Heart left ventricle (tissue), 16 donors: ENCODE measurements around the gene CLASP2. TPM values are rescaled to one million over a fixed set of nuclear protein-coding genes. Genes with fewer than 3 reads are reported as not detected.

Source experiments
- ATAC-seq, 4 donors: fragments of 200-7000 bp; cut with Tn5 transposase; one replicate each; pipeline ENCODE4 v1.9.1; 2020 to 2022; ENCODE audit warnings: moderate library complexity in 4 of 4, mild to moderate bottlenecking in 3 of 4, moderate number of reproducible peaks in 1 of 4
- DNase-seq, 5 donors: peaks; one replicate each; pipeline ENCODE4 v3.0.0-alpha.2; 2020
- H3K27ac ChIP-seq, 12 donors: fragments of 200-600 bp; sonication (generic) in 4 of 12; one replicate each; pipeline versions ENCODE4 v1.5.0 to v1.8.0; 2016 to 2022; ENCODE audit warnings: mild to moderate bottlenecking in 2 of 12
- H3K27me3 ChIP-seq, 9 donors: fragments of 200-600 bp; sonication (generic) in 2 of 9; one replicate each; pipeline versions ENCODE4 v1.5.1 to v1.8.0; 2016 to 2022; ENCODE audit warnings: mild to moderate bottlenecking in 3 of 9
- H3K36me3 ChIP-seq, 9 donors: fragments of 200-600 bp; sonication (generic) in 2 of 9; one replicate each; pipeline versions ENCODE4 v1.5.0 to v1.8.0; 2018 to 2022; ENCODE audit warnings: mild to moderate bottlenecking in 2 of 9
- H3K4me1 ChIP-seq, 12 donors: fragments of 200-600 bp; sonication (generic) in 4 of 12; one replicate each; pipeline versions ENCODE4 v1.5.0 to v1.8.0; 2016 to 2022; ENCODE audit warnings: mild to moderate bottlenecking in 3 of 12
- H3K4me3 ChIP-seq, 12 donors: fragments of 200-600 bp; sonication (generic) in 4 of 12; one replicate each; pipeline versions ENCODE4 v1.5.0 to v1.8.0; 2017 to 2022; ENCODE audit warnings: mild to moderate bottlenecking in 9 of 12, moderate library complexity in 4 of 12
- H3K9me3 ChIP-seq, 12 donors: fragments of 200-600 bp; sonication (generic) in 4 of 12; one replicate each; pipeline versions ENCODE4 v1.5.0 to v1.8.0; 2016 to 2022; ENCODE audit warnings: mild to moderate bottlenecking in 1 of 12
- CTCF ChIP-seq, 12 donors: fragments of 200-600 bp; sonication (generic) in 4 of 12; IDR thresholded peaks; one replicate each; pipeline versions ENCODE4 v1.5.0 to v1.8.0; 2018 to 2022; ENCODE audit warnings: antibody characterized with exemption in 12 of 12, mild to moderate bottlenecking in 5 of 12
- POLR2A ChIP-seq, 2 donors: fragments of 450-650 bp; IDR thresholded peaks; one replicate each; pipeline ENCODE4 v1.6.1; 2017; ENCODE audit warnings: antibody characterized with exemption in 2 of 2, mild to moderate bottlenecking in 2 of 2, moderate library complexity in 2 of 2
- whole genome bisulfite sequencing, 4 donors: extraction: QIAGEN DNeasy Blood & Tissue Kit in 2 of 4; methylation state at CpG; one replicate each; pipeline versions ENCODE4 v1.1.5 to v1.1.7; 2013 to 2018; 5-methylcytosine and 5-hydroxymethylcytosine counted together
- intact Hi-C, 10 donors: fragments of 100-400 bp; cut with DNase I; formaldehyde crosslinking; loops; one replicate each; pipeline versions ENCODE4 v1.11.1 to v1.14.2; 2022
- polyA plus RNA-seq, 2 donors: library from polyadenylated mRNA; stranded (reverse); fragments of 200-250 nt; gene quantifications; one replicate each; pipeline ENCODE4 v1.2.3, GENCODE V29; 2013
- total RNA-seq, 9 donors: library from RNA; depleted of rRNA in 2 of 9; stranded (reverse); fragments of >200 nt in 2 of 9; fragmentation: NEBNext Ultra II Directional in 3 of 9; extraction: Animal tissue kit (Norgen Biotek cat#: 25700) in 3 of 9; gene quantifications; one replicate each; pipeline versions ENCODE4 v1.1.0 to v1.2.4, GENCODE V29; 2016 to 2023
- donor health status: ischemic (EF 13 %, LVEDD 7.1; RV severe dilation, severe dysfunction).
- donor health status: healthy with polysubstance abuse.
- donor health status: DM: no; HTN: yes; CAD: no.
- donor health status: DM: no; HTN: no; CAD: no.
- donor health status: ischemic (EF 25% LVEDD 6.9; RV normal size, moderate dysfunction).
- donor health status: ischemic (EF 25% LVEDD 5.7; RV mildly dilated, moderate dysfunction).
- donor health status: healthy.
- donor health status: DM: yes; HTN: yes; CAD: no.
- donor health status: ischemic (EF 35%, LVEDD 5.7; RV mildly dilated, moderate dysfunction).
- donor health status: nonischemic (EF 11% LVEDD 7.7; RV severe dilation, severe dysfunction).
- donor health status: DM: yes; HTN: yes; CAD: no.
- donor health status: PGD.
- donor health status: ischemic (EF 29% LVEDD 5.4; RV normal size, mild dysfunction).
- donor health status: nonischemic (EF 23%, LVEDD 6.1; RV moderate dilation, normal function).

CLASP2 gene
- total and polyA plus RNA-seq, 11 donors = 13.3 to 111 (median 78.2) TPM

GRCh38 chr3:33751336-33751735, 33.3 kb upstream of the CLASP2 start:
- H3K4me1 ChIP-seq = peaks cover 0 to 9% (median 0%) of the 10 kb centered on the region in 12 donors
- no peaks in the 10 kb centered on the region for H3K36me3 ChIP-seq
- DNase-seq (no peak), ATAC-seq (no peak)
- intact Hi-C loops = no loop called here
- no peak overlapping the region for H3K27ac ChIP-seq
- H3K9me3 ChIP-seq = peaks cover 0 to 16% (median 8%) of the 10 kb centered on the region in 12 donors
- no peak overlapping the region for H3K4me3 ChIP-seq
- no peak for TF ChIP-seq POLR2A (IDR thresholded peaks at IDR 0.05)
- TF ChIP-seq CTCF (IDR thresholded peaks at IDR 0.05) = no peak
- 62 to 90% (median 88%) methylated on average over 2 of the region's 2 CpGs for WGBS, 4 donors
- no peaks in the 10 kb centered on the region for H3K27me3 ChIP-seq

GRCh38 chr3:33750211-33750548, 32.1 kb upstream of the CLASP2 start:
- intact Hi-C loops = no loop called here
- no peak for TF ChIP-seq CTCF (IDR thresholded peaks at IDR 0.05)
- TF ChIP-seq POLR2A (IDR thresholded peaks at IDR 0.05) = no peak
- ATAC-seq (no peak), DNase-seq (no peak)
- H3K4me3 ChIP-seq = no peak overlapping the region
- H3K4me1 ChIP-seq = peaks cover 0 to 10% (median 0%) of the 10 kb centered on the region in 12 donors
- no peaks in the 10 kb centered on the region for H3K36me3 ChIP-seq
- 91 to 95% (median 92%) methylated on average over 3 of the region's 3 CpGs for WGBS, 4 donors
- no peaks in the 10 kb centered on the region for H3K27me3 ChIP-seq
- H3K9me3 ChIP-seq = peaks cover 0 to 14% (median 8%) of the 10 kb centered on the region in 12 donors
- no peak overlapping the region for H3K27ac ChIP-seq

GRCh38 chr3:33749546-33750210, 31.6 kb upstream of the CLASP2 start:
- Histone ChIP-seq H3K4me3 (no peak overlapping the region), H3K9me3 (peaks cover 0 to 9% (median 7%) of the 10 kb centered on the region in 12 donors), H3K4me1 (peaks cover 0 to 10% (median 0%) of the 10 kb centered on the region in 12 donors), H3K27me3 (no peaks in the 10 kb centered on the region), H3K27ac (no peak overlapping the region), H3K36me3 (no peaks in the 10 kb centered on the region)
- DNase-seq (no peak), ATAC-seq (no peak)
- intact Hi-C loops = no loop called here
- no peak for TF ChIP-seq POLR2A (IDR thresholded peaks at IDR 0.05)
- TF ChIP-seq CTCF (IDR thresholded peaks at IDR 0.05) = no peak
- whole genome bisulfite sequencing, 4 donors = 37 to 46% (median 39%) methylated on average over 2 of the region's 2 CpGs

GRCh38 chr3:33746416-33747116, 28.5 kb upstream of the CLASP2 start:
- no peak for TF ChIP-seq CTCF (IDR thresholded peaks at IDR 0.05)
- no peak for TF ChIP-seq POLR2A (IDR thresholded peaks at IDR 0.05)
- H3K36me3 ChIP-seq = no peaks in the 10 kb centered on the region
- 59 to 75% (median 72%) methylated on average over 7 of the region's 7 CpGs for WGBS, 4 donors
- H3K27ac ChIP-seq = no peak overlapping the region
- DNase-seq = no peak
- peaks cover 0 to 10% (median 0%) of the 10 kb centered on the region in 12 donors for H3K4me1 ChIP-seq
- no peak overlapping the region for H3K4me3 ChIP-seq
- no peak for ATAC-seq
- no peaks in the 10 kb centered on the region for H3K27me3 ChIP-seq
- intact Hi-C loops = no loop called here
- no peaks in the 10 kb centered on the region for H3K9me3 ChIP-seq
